Natural killer cell (primary cell): Measurements from ENCODE around the gene ART1. TPM values are rescaled to one million over a fixed set of nuclear protein-coding genes. Genes with fewer than 3 reads are reported as not detected.
"Not testable (repeated sequence)": the region's sequence is repeated elsewhere in the genome, so short reads cannot be mapped to it uniquely, and the experiment has no call there.

Experiments used
- ATAC-seq, 3 donors: fragments of 150-1000 bp in 2 of 3; fragments of 200-7000 bp in 1 of 3; cut with Tn5 transposase; 1 replicate in 1 of 3; 2 replicates in 2 of 3; pipeline ENCODE4 v1.10.0; 2021; ENCODE audit warnings: mild to moderate bottlenecking in 2 of 3, moderate library complexity in 2 of 3
- DNase-seq, 2 donors: peaks; one replicate each; pipeline versions ENCODE4 v3.0.0 to v3.0.0-alpha.2; 2013 to 2021; ENCODE audit warnings: mixed read lengths in 1 of 2
- H3K27ac ChIP-seq: one replicate; pipeline ENCODE4 v1.5.1; 2013; ENCODE audit warnings: mild to moderate bottlenecking, low read length
- H3K27me3 ChIP-seq: one replicate; pipeline ENCODE4 v1.6.1; 2013; ENCODE audit warnings: low read length; ENCODE audit not compliant: control insufficient read depth, insufficient read depth
- H3K36me3 ChIP-seq: one replicate; pipeline ENCODE4 v1.6.1; 2013; ENCODE audit warnings: low read length; ENCODE audit not compliant: control insufficient read depth, insufficient read depth
- H3K4me1 ChIP-seq: one replicate; pipeline ENCODE4 v1.6.1; 2013; ENCODE audit warnings: low read length; ENCODE audit not compliant: control insufficient read depth, insufficient read depth
- H3K4me3 ChIP-seq: one replicate; pipeline ENCODE4 v1.5.1; 2013; ENCODE audit warnings: low read length
- H3K9me3 ChIP-seq: one replicate; pipeline ENCODE4 v1.6.1; 2013; ENCODE audit warnings: low read length; ENCODE audit not compliant: control insufficient read depth, insufficient read depth
- H3K27ac Mint-ChIP-seq, 2 donors: one replicate each; pipeline ENCODE4 v1.8.0; 2022; ENCODE audit warnings: mild to moderate bottlenecking in 2 of 2, mixed read lengths in 2 of 2, moderate library complexity in 1 of 2
- H3K27me3 Mint-ChIP-seq, 2 donors: one replicate each; pipeline ENCODE4 v1.8.0; 2022; ENCODE audit warnings: low read depth in 2 of 2, mixed read lengths in 2 of 2
- H3K36me3 Mint-ChIP-seq: one replicate; pipeline ENCODE4 v1.8.0; 2022; ENCODE audit warnings: mixed read lengths
- H3K4me1 Mint-ChIP-seq, 2 donors: one replicate each; pipeline ENCODE4 v1.8.0; 2022; ENCODE audit warnings: mixed read lengths in 2 of 2
- H3K4me3 Mint-ChIP-seq: one replicate; pipeline ENCODE4 v1.8.0; 2022; ENCODE audit warnings: mild to moderate bottlenecking, moderate library complexity, mixed read lengths
- H3K9me3 Mint-ChIP-seq, 2 donors: one replicate each; pipeline ENCODE4 v1.8.0; 2022; ENCODE audit warnings: mixed read lengths in 2 of 2
- CTCF ChIP-seq: fragments of 200-600 bp; IDR thresholded peaks from one replicate; pipeline ENCODE4 v1.8.0; 2022; ENCODE audit warnings: antibody characterized with exemption
- WGBS: methylation state at CpG from one replicate; pipeline ENCODE4 v1.1.7; 2013; ENCODE audit warnings: missing lambda C conversion rate; ENCODE audit not compliant: insufficient coverage; 5-methylcytosine and 5-hydroxymethylcytosine counted together
- intact Hi-C: fragments of 100-400 bp; cut with micrococcal nuclease; formaldehyde crosslinking; loops from one replicate; pipeline ENCODE4 v1.14.2; 2022
- total RNA-seq, 4 donors: library from RNA; stranded (reverse); fragments of 120-200 nt in 1 of 4; gene quantifications; one replicate each; pipeline versions ENCODE4 v1.2.3 to v1.2.4, GENCODE V29; 2013 to 2022

The ART1 gene
- total RNA-seq = not detected
- not detected for total RNA-seq (2013)

- Mint-ChIP-seq H3K27me3 (peaks cover 35 to 45% of the 10 kb centered on the region in 2 donors), H3K27ac (no peak within 1 kb of the TSS), H3K36me3 (no peaks in the 10 kb centered on the region), H3K4me1 (peaks cover 10% of the 10 kb centered on the region in 2 donors), H3K4me3 (no peak within 1 kb of the TSS), H3K9me3 (no peaks in the 10 kb centered on the region)
- Histone ChIP-seq H3K27ac (no peak within 1 kb of the TSS), H3K36me3 (no peaks in the 10 kb centered on the region), H3K4me1 (peaks cover 14% of the 10 kb centered on the region), H3K27me3 (peaks cover 12% of the 10 kb centered on the region), H3K4me3 (no peak within 1 kb of the TSS), H3K9me3 (no peaks in the 10 kb centered on the region)
- intact Hi-C loops = no loop called here
- no peak for DNase-seq
- no peak for ATAC-seq
- WGBS = 78% methylated on average over 2 of the region's 4 CpGs
- TF ChIP-seq CTCF = no peak
Observed at GRCh38 chr11:3644817-3645235, at the start of gene ART1. TSS of gene ART1 (plus strand) at chr11:3645128. CDS start at chr11:3659214, 14,086 bp downstream.

GRCh38 chr11:3597743-3598142 lies 47.2 kb upstream of the ART1 start:
- H3K27ac Mint-ChIP-seq, intact Hi-C loops, DNase-seq, ATAC-seq, H3K27me3 ChIP-seq, H3K36me3 Mint-ChIP-seq, H3K36me3 ChIP-seq, H3K4me1 Mint-ChIP-seq, H3K4me3 ChIP-seq, H3K27ac ChIP-seq, H3K4me1 ChIP-seq, H3K9me3 Mint-ChIP-seq, H3K9me3 ChIP-seq, H3K4me3 Mint-ChIP-seq: not testable (repeated sequence)
- peaks cover 3 to 12% of the 10 kb centered on the region in 2 donors for H3K27me3 Mint-ChIP-seq
- WGBS = 92% methylated on average over 15 of the region's 15 CpGs

GRCh38 chr11:3600201-3600600 lies 44.7 kb upstream of the ART1 start:
- H3K4me1 Mint-ChIP-seq, intact Hi-C loops, ATAC-seq, H3K9me3 ChIP-seq, H3K36me3 ChIP-seq, H3K36me3 Mint-ChIP-seq, H3K4me1 ChIP-seq, H3K9me3 Mint-ChIP-seq, H3K27ac Mint-ChIP-seq, H3K27ac ChIP-seq, H3K27me3 ChIP-seq, H3K4me3 ChIP-seq, H3K4me3 Mint-ChIP-seq, DNase-seq: not testable (repeated sequence)
- H3K27me3 Mint-ChIP-seq = peaks cover 7 to 12% of the 10 kb centered on the region in 2 donors
- 92% methylated on average over 8 of the region's 10 CpGs for WGBS

- Mint-ChIP-seq H3K9me3 (no peaks in the 10 kb centered on the region), H3K27me3 (peaks cover 0 to 3% of the 10 kb centered on the region in 2 donors), H3K4me3 (no peak overlapping the region), H3K36me3 (no peaks in the 10 kb centered on the region), H3K4me1 (no peaks in the 10 kb centered on the region), H3K27ac (no peak overlapping the region)
- intact Hi-C loops = no loop called here
- Histone ChIP-seq H3K4me3 (no peak overlapping the region), H3K4me1 (no peaks in the 10 kb centered on the region), H3K27ac (no peak overlapping the region), H3K27me3 (no peaks in the 10 kb centered on the region), H3K36me3 (no peaks in the 10 kb centered on the region), H3K9me3 (no peaks in the 10 kb centered on the region)
- WGBS = 45% methylated on average over 1 of the region's 3 CpGs
- TF ChIP-seq CTCF = no peak
- ATAC-seq (no peak), DNase-seq (no peak)
Observed at GRCh38 chr11:3604167-3604566, 40.8 kb upstream of the ART1 start.

GRCh38 chr11:3605283-3605662 lies 39.7 kb upstream of the ART1 start:
- no peak overlapping the region for H3K27ac ChIP-seq
- intact Hi-C loops = no loop called here
- no peak for DNase-seq
- Mint-ChIP-seq H3K27me3 (peaks cover 0 to 3% of the 10 kb centered on the region in 2 donors), H3K4me1 (no peaks in the 10 kb centered on the region), H3K27ac (no peak overlapping the region), H3K9me3 (no peaks in the 10 kb centered on the region), H3K36me3 (no peaks in the 10 kb centered on the region), H3K4me3 (no peak overlapping the region)
- 96% methylated on average over 3 of the region's 3 CpGs for WGBS
- no peaks in the 10 kb centered on the region for H3K9me3 ChIP-seq
- ATAC-seq = no peak
- H3K27me3 ChIP-seq = no peaks in the 10 kb centered on the region
- H3K4me1 ChIP-seq = no peaks in the 10 kb centered on the region
- H3K36me3 ChIP-seq = no peaks in the 10 kb centered on the region
- no peak for TF ChIP-seq CTCF
- no peak overlapping the region for H3K4me3 ChIP-seq
